NCI-H146 (cell line): ENCODE measurements around the gene PPM1A.

Source experiments
- DNase-seq: peaks from one replicate; lab custom pipeline; 2025; lab: John Stamatoyannopoulos, UW

PPM1A gene

GRCh38 chr14:60248697-60249318 is at the start of gene PPM1A:
Gene PPM1A (plus strand): TSS chr14:60249221. CDS start chr14:60282704, 33,483 bp downstream.
- peak; percentile 88 for DNase-seq

DNA sequence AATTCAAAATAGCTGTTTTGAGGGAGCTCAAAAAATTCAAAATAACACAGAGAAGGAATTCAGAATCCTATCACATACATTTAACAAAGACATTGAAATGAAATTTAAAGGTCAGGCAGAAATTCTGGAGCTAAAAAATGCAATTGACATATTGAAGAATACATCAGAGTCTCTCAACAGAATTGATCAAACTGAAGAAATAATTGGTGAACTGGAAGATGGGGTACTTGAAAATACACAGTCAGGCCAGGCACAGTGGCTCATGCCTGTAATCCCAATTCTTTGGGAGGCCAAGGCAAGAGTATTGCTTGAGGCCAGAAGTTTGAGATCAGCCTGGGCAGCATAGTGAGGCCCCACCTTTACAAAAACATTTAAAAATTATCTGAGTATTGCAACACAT is 49.7 kb upstream of the PPM1A start:
- no peak for DNase-seq

GRCh38 chr14:60204104-60204842 is 44.7 kb upstream of the PPM1A start:
- peak; percentile 88 for DNase-seq

- peak; percentile 14 for DNase-seq
Observed at GRCh38 chr14:60204843-60205774, 43.9 kb upstream of the PPM1A start.

DNA sequence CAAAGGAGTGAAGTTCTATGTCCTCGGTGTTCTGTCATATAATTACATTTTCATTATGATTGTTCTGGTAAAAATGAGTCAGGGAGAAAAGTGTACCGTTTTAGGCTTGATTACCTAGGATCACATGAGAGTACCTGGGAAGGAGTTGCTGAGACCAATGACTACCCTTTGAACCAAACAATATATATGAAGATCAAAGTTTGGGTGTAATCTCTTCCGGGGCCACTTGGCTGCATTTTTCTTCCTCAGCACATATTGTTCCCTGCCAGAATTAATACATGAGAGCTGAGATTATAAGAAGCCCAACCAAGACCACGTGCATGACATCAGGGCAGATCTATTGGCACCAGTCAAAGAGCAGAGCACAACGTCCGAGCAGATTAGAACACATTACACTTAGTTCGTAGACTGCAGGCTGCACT is 42.8 kb upstream of the PPM1A start:
- no peak for DNase-seq

DNA sequence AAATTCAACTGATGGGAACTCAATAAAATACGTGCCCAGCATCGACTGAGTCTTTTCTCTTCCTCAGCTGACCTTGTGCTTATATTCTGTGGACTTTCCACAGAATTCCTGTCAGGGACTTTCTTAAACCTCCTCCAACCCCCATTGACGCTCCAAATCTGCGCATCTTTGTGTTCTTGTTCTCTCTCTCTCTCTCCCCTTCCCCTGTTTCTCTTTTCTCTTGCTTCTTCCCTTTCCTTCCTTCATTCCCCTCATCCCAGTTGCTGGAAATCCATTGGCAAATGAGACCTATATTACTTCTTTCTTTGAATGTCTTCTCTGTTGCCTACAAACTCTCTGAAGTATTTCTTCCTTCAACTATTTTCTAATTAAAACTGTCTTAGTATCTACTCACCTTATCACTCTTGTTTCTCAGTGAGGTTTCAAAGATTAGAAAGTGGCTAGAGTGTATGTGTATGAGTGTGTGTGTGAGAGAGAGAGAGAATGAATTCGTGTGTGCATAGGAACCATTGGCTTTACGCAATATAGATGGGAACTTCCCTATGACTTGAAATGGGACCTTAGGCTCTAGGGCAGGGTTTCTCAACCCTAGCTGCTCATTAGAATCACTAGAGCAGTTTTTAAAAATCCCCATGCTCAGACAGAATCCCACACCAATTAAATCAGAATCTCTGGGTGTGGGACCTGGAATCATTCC is 42.0 kb upstream of the PPM1A start:
- DNase-seq: no peak

DNA sequence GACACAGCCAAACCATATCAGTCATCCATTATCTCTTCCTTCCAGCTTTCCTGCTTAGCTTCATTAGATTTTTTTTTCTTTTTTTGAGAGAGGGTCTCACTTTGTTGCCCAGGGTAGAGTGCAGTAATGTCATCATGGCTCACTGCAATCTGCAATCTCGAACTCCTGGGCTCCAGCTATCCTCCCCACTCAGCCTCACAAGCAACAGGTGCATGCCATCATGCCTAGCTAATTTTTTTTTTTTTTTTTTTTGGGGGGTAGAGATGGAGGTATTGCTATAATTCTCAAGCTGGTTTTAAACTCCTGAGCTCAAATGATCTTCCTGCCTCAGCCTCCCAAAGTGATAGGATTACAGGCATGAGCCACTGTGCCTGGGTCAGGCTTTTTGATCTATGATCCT is 38.3 kb upstream of the PPM1A start:
- no peak for DNase-seq

DNA sequence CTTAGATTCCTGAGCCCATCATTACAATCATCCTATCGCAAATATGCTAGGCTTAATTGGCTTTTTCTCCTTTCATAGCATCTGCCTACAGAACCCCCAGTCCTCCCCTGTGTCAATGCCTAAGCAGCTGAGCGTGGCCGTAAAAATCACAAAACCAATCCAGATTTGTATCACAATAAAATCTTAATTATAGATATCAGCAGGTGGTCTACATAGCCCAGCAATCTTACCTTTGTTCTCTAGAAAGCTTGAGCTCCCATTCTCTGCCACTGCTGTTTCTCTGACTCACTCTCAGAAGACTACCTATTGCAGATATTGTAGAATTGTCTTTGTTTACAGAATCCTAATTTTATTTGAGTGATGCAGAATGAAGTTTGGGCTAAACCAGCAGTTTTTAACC is 37.9 kb upstream of the PPM1A start:
- DNase-seq: peak; percentile 90

GRCh38 chr14:60212503-60213371 is 36.3 kb upstream of the PPM1A start:
- no peak for DNase-seq

DNA sequence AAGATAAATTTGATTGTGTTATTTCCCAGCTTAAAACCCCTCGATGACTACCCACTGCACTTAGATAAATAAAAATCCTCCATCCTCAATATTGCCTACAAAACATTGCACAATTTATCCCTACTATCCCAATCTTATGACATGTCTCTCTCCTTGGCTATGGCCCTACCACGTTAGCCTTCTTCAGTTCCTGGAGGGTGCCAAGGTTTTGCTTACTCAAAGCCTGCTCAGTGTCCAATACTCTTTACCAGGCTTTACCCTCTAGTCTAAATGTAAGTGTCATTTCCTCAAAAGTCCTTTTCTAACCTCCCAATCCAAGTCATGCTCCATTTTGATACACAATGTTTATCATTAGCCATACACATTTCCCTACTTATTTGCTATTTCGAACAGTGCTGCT is 35.0 kb upstream of the PPM1A start:
- no peak for DNase-seq

DNA sequence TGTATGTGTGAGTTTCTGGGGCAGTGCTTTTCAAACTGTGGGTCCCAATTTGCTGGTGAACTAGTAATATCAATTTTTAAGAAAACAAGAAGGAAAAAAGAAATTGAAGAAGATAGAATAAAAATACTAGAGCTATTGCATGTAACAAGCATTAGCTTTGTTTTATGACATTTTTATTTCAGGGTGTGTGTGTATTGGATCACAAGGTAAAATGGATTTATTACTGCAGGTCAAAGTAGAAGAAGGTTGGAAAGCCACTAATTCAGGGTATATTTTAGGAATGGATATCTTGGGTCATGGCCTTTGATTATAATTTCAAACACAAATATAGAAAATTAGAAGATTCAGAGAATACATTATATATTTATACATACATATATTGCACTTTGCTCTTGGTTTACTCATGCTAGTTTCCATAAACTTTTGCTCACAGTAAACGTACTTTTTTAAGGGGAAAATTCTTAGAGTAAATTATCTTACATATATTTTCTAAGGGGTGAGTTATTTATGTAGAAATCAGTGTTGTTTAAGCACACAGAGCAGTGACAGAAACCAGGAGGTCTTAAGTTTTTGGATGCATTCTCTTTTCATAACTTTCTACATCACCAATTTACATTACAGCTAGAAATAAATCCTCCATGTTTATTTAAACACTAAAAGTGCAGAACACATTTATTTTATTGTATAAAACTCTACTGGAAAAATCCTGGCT is 34.5 kb upstream of the PPM1A start:
- DNase-seq: no peak

GRCh38 chr14:60215127-60215444 is 33.9 kb upstream of the PPM1A start:
- DNase-seq: no peak

GRCh38 chr14:60215520-60216420 is 33.3 kb upstream of the PPM1A start:
- no peak for DNase-seq

- DNase-seq: no peak
Observed at GRCh38 chr14:60217713-60218112, 31.3 kb upstream of the PPM1A start.

GRCh38 chr14:60220084-60220483 is 28.9 kb upstream of the PPM1A start:
- DNase-seq: no peak

DNA sequence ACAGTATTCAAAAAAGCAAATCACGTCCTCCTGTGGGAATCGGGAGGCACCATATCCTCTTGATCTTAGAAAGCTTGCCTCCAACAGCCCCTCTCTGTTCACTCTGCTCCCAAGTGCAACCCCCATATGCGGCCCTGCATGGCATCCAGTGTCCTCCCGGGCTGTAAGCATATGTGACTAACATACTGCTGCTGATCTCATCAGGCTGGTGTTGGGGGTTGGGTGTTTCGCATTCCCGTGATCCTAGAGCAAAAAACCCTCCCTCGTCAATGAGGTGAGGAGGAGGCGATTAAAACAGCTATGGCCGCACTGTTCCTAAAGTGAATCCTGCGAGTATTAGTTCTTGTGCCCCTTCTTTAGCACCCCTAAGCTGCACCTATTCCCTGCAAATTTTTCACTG is 28.1 kb upstream of the PPM1A start:
- DNase-seq: no peak

DNA sequence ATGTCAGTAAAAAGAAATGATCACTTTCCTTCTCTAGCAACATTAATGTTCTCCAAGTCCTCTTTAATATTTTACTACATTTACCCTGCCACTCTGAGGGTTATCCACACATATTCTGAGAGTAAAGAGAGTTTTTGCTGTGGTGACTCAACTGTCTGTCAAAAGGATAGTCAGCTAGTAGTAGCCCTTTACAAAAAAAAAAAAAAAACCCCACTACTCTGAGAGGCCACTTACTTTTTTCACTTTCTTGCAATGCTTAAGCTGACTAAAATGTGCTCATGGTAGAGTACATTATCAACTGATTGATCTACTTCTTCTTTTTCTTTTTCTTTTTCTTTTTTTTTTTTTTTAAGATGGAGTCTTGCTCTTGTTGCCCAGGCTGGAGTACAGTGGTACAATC is 27.6 kb upstream of the PPM1A start:
- no peak for DNase-seq

- DNase-seq: no peak
Observed at GRCh38 chr14:60222820-60223219, 26.2 kb upstream of the PPM1A start.

DNA sequence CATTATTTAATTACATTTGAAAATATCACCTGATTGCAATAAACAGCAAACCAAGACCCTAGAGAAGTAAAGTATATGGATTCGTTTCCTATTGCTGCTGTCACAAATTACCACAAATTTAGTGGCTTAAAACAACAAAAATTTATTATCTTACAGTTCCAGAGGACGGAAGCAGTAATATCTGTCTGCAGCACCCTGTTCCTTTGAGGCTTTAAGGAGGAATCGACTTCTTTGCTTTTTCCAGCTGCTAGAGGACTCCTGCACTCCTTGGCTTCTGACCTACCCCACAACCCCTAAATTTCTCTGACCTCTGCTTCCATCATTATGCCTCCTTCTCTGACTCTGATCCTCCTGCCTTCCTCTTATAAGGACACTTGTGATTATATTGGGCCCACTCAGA is 23.8 kb upstream of the PPM1A start:
- no peak for DNase-seq

GRCh38 chr14:60226298-60226697 is 22.7 kb upstream of the PPM1A start:
- DNase-seq: no peak
